IPS-18a (cell line): Measurements from ENCODE around the gene AVPI1.

Source experiments
- H3K27ac ChIP-seq: one replicate; pipeline ENCODE4 v1.5.1; 2013; ENCODE audit warnings: low read length
- H3K27me3 ChIP-seq: one replicate; pipeline ENCODE4 v1.6.1; 2013; ENCODE audit warnings: mild to moderate bottlenecking, low read length; ENCODE audit not compliant: control insufficient read depth, insufficient read depth
- H3K36me3 ChIP-seq: one replicate; pipeline ENCODE4 v1.6.1; 2013; ENCODE audit warnings: low read depth, low read length; ENCODE audit not compliant: control insufficient read depth
- H3K4me1 ChIP-seq: one replicate; pipeline ENCODE4 v1.6.1; 2013; ENCODE audit warnings: low read depth, low read length; ENCODE audit not compliant: control insufficient read depth
- H3K4me3 ChIP-seq: one replicate; pipeline ENCODE4 v1.5.1; 2013; ENCODE audit warnings: low read length
- H3K9ac ChIP-seq: one replicate; pipeline ENCODE4 v1.6.1; 2013; ENCODE audit warnings: mild to moderate bottlenecking, low read length, moderate library complexity
- H3K9me3 ChIP-seq: one replicate; pipeline ENCODE4 v1.6.1; 2013; ENCODE audit warnings: low read depth, low read length; ENCODE audit not compliant: control insufficient read depth

Gene AVPI1

DNA sequence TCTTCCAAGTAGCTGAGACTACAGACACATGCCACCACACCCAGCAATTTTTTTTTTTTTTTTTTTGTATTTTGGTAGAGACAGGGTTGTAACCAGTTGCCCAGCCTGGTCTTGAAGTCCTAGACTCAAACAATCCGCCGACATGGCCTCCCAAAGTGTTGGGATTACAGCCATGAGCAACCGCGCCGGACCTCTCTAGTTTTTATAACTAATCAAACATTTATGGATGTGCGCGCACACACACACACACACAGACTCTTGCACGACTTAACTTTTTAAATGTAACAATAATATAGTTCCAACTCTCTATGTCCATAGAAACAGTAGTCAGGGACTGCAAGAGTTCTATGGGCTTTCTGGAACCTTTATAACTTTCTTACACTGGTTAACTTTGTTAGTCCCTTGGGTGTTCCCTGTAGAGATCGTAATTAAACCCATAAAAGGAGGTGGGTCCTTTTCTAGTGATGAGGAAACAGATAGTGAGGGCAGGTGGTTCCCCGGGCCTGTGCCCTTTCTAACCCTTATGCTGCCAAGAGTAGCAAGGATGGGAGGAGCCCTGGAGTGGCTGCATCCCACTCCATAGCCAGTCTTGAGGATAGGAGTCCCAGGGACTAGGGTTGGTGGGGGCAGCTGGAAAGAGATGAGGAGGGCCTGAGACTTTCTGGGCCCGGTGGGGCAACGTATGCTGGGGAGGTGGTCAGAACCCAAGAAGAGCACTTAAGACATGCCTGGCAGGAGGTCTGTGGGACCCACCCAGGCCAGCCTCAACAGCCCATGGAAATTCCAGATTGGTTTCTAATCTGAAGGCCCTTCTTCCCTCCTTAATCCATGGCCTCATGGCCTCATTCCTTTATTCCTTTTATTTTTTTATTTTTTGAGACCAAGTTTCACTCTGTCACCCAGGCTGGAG lies 35.1 kb upstream of the AVPI1 start:
- H3K9me3 ChIP-seq: no peaks in the 10 kb centered on the region
- H3K27me3 ChIP-seq: no peaks in the 10 kb centered on the region
- no peak overlapping the region for H3K27ac ChIP-seq
- peaks cover 14% of the 10 kb centered on the region for H3K36me3 ChIP-seq
- no peak overlapping the region for H3K9ac ChIP-seq
- no peak overlapping the region for H3K4me3 ChIP-seq
- peaks cover 18% of the 10 kb centered on the region for H3K4me1 ChIP-seq

DNA sequence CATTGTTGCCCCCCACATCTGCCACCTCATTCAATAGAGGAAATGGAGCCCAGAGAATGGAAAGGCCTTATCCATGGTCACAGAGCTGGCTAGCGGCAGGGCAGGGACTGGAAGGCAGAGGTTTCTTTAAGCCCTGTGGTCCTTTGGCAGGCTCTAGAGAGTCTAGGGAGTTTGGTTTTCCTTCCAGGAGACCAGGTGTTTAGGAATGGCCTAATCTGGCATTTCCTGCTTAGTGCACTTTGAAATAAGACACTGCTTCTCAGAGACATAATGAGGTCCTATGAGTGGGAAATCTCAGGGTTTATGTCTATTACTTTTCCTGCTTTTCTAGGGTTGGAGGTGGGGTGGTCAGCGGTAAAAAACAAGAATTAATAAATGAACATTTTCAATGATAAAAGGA lies 32.6 kb upstream of the AVPI1 start:
- Histone ChIP-seq H3K27ac (no peak overlapping the region), H3K36me3 (peaks cover 17% of the 10 kb centered on the region), H3K27me3 (no peaks in the 10 kb centered on the region), H3K4me1 (peaks cover 26% of the 10 kb centered on the region), H3K9me3 (no peaks in the 10 kb centered on the region), H3K4me3 (no peak overlapping the region), H3K9ac (peak overlapping the region; percentile 28)

DNA sequence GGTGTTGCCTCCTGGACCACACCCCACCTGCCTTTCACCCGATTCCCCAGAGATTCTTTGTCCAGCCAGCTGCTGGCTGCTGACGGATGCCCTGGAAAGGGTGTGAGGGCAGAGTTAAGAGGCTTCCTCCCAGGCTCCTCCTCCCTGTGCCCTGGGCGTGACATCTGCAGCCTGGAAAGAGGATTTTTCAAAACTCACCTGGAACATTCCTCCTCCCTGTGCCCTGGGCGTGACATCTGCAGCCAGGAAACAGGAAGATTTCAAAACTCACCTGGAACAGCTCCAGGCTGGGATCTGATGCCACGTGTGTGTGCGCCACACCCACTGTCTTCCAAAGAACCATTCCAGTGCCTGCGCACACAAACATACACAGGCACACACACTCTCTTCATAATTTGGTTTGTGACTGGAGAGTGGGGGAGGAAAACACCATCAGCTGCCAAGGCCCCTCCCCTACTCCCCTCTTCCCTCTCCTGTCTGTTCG lies 31.7 kb upstream of the AVPI1 start:
- H3K4me3 ChIP-seq: peak overlapping the region; percentile 9
- H3K27me3 ChIP-seq: no peaks in the 10 kb centered on the region
- no peak overlapping the region for H3K27ac ChIP-seq
- no peaks in the 10 kb centered on the region for H3K9me3 ChIP-seq
- no peak overlapping the region for H3K9ac ChIP-seq
- H3K4me1 ChIP-seq: peaks cover 26% of the 10 kb centered on the region
- H3K36me3 ChIP-seq: peaks cover 17% of the 10 kb centered on the region

DNA sequence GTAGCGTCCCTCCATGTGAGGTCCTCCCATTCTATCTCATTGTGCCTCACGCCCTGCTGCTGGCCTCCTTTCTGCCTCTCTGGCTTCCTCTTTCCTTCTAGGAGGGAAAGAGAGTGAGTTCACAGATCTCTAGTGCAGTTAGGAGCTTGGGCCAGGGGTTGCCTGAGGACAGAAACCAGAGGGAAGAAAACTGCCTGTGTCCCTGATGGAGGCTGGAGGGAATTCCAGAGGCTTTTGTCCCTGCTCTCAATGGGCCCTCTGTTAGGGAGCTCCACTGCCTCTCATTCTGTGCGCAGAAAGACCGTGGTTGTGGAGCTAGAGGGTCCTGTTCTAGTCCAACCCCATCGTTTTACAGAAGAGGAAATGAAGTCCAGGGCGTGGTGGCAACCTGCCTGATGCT lies 31.1 kb upstream of the AVPI1 start:
- Histone ChIP-seq H3K27me3 (no peaks in the 10 kb centered on the region), H3K9me3 (no peaks in the 10 kb centered on the region), H3K4me1 (peaks cover 26% of the 10 kb centered on the region), H3K27ac (no peak overlapping the region), H3K9ac (no peak overlapping the region), H3K36me3 (peaks cover 17% of the 10 kb centered on the region), H3K4me3 (no peak overlapping the region)

DNA sequence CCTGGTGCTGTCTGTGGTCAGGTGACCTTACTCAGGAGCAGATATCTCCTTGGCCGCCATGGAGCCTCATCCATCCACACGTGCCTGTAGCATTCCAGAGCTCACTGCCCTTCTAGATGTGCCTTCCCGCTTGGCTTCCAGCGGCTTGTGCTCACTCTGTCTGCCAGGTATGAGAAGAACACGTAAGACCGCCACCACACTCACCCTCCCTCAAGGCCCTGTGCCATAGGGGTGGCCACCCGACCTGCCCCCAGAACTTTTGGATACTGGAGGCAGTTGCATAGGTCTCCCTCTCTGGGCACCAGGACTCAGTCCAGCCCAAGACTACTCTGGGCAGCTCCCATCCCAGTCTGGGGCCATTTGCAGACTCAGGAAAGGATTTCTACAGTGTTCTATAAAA lies 30.6 kb upstream of the AVPI1 start:
- peaks cover 17% of the 10 kb centered on the region for H3K36me3 ChIP-seq
- H3K4me1 ChIP-seq: peaks cover 31% of the 10 kb centered on the region
- H3K27ac ChIP-seq: no peak overlapping the region
- no peaks in the 10 kb centered on the region for H3K9me3 ChIP-seq
- H3K9ac ChIP-seq: no peak overlapping the region
- no peaks in the 10 kb centered on the region for H3K27me3 ChIP-seq
- H3K4me3 ChIP-seq: no peak overlapping the region

DNA sequence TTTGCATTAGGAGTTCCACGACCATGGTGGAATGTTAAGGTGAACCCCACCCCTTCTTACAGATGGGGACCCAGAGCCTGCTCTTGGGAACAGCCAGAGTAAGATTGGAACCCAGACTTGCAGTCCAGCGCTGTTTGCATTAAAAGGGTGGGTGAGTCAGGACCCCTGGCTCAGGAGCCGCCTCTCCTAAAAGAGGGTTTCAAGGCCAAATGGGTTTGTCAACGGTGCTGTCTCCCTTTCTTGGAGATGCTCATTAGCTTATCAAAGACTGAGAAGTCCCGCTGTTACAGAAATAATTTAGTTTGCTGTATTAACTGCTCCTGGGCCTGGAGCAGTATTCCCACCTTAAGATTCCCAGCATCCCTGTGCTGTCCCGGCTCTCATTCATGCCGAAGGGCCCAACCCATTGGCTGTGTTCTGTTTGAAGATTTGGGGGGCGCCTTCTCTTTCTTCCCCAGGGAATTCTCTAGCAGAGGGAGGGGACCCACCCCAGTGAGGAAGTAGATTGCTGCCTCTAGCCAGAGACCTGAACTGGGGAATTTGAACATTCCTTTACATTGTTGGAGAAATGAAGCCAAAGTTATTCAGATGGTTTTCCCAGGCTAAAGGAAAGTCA lies 28.3 kb upstream of the AVPI1 start:
- H3K9ac ChIP-seq: peak overlapping the region; percentile 63
- H3K4me1 ChIP-seq: peaks cover 31% of the 10 kb centered on the region
- peak overlapping the region; percentile 61 for H3K4me3 ChIP-seq

DNA sequence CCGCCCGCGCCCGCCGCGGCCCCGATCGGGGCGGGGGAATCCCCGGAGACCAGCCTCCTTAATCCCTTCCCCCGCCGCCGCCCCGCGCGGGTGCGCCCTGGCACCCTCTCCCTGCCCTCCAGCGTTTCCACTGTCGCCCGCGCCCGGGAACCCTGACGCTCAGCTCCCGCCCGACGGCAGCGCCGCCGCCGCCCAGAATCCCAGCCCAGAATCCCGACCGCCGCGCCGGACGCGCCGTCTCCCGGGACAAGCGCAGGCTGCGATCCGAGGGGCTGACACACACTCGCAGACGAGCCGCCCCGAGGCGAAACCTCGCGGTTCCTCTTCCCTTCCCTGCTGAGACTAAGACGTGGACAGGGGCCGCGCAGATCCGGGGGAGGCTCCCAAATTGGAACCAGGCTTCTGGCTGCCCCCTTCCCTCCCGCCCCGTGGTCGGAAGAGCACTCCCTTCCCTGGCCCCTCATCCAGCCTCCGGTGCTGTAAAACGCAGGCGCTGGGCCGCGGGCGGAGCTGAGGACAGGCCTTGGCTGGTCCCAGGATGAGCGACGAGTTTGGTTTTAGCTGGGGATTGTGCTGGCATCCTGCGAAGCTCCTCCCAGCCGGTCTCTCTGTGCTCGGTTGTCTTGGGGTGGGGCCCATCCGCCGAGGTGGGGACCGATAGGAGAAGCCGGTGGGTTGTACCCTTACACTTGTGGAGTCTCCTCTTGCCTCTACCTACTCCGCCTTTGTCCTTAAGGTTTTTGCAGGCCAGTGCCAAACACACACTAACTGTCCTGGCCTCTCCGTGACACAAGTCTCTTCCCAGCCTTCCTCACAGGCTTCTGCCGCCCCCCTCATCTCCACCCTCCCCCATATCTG lies 27.6 kb upstream of the AVPI1 start:
- Histone ChIP-seq H3K36me3 (peaks cover 17% of the 10 kb centered on the region), H3K4me3 (peak overlapping the region; percentile 61), H3K4me1 (peaks cover 28% of the 10 kb centered on the region), H3K27me3 (no peaks in the 10 kb centered on the region), H3K9me3 (no peaks in the 10 kb centered on the region), H3K9ac (peak overlapping the region; percentile 63), H3K27ac (no peak overlapping the region)

More for the DNA sequence above, 28.3 kb upstream of the AVPI1 start:
- Histone ChIP-seq H3K36me3 (peaks cover 17% of the 10 kb centered on the region), H3K27ac (no peak overlapping the region), H3K9me3 (no peaks in the 10 kb centered on the region), H3K27me3 (no peaks in the 10 kb centered on the region)

DNA sequence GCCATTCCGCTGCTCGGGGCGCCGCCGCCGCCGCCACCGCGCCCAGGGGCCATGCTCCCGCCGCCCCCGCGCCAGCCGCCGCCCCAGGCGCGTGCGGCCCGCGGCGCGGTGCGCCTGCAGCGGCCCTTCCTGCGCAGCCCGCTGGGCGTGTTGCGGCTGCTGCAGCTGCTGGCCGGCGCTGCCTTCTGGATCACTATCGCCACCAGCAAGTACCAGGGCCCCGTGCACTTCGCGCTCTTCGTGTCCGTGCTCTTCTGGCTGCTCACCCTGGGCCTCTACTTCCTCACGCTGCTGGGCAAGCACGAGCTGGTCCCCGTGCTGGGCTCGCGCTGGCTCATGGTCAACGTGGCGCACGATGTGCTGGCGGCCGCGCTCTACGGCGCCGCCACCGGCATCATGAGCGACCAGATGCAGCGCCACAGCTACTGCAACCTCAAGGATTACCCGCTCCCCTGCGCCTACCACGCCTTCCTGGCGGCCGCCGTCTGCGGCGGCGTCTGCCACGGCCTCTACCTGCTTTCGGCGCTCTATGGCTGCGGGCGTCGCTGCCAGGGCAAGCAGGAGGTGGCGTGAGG lies 26.9 kb upstream of the AVPI1 start:
- Histone ChIP-seq H3K9me3 (no peaks in the 10 kb centered on the region), H3K36me3 (peaks cover 15% of the 10 kb centered on the region), H3K27ac (no peak overlapping the region), H3K27me3 (no peaks in the 10 kb centered on the region), H3K9ac (peak overlapping the region; percentile 63), H3K4me1 (peaks cover 21% of the 10 kb centered on the region), H3K4me3 (peak overlapping the region; percentile 61)

DNA sequence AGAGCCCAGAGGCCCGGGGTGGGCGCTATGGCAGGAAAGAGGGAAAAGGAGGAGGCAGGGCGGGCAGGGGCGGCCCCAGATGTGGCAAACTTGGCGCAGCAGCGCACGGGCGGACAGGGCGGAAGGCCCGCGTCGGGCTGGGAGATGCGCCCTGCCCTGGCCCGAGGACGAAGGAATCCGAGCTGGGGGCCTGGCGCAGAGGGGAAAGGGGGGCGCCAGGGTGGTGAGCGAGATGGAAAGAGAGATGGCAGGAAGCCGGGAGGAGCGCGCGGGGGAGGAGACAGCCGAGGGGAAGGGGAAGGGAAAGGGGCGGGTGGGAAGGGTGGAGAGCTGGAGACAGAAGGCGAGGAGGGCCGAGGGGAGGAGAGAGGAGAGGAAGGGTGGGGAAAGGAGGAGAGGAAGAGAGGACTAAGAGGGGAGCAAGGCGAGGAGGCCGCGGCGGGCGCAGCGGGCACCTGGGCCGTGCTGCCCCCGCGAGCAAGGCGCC lies 26.3 kb upstream of the AVPI1 start, which contains the start of gene MARVELD1:
Gene MARVELD1 (plus strand): TSS at position 392 of the 487 bp plus-strand sequence. CDS start 147 bp downstream, outside the sequence.
- Histone ChIP-seq H3K4me3 (peak within 1 kb of the TSS; percentile 61), H3K27me3 (no peaks in the 10 kb centered on the region), H3K9me3 (no peaks in the 10 kb centered on the region), H3K36me3 (peaks cover 13% of the 10 kb centered on the region), H3K4me1 (peaks cover 17% of the 10 kb centered on the region), H3K27ac (no peak within 1 kb of the TSS), H3K9ac (peak within 1 kb of the TSS; percentile 63)

DNA sequence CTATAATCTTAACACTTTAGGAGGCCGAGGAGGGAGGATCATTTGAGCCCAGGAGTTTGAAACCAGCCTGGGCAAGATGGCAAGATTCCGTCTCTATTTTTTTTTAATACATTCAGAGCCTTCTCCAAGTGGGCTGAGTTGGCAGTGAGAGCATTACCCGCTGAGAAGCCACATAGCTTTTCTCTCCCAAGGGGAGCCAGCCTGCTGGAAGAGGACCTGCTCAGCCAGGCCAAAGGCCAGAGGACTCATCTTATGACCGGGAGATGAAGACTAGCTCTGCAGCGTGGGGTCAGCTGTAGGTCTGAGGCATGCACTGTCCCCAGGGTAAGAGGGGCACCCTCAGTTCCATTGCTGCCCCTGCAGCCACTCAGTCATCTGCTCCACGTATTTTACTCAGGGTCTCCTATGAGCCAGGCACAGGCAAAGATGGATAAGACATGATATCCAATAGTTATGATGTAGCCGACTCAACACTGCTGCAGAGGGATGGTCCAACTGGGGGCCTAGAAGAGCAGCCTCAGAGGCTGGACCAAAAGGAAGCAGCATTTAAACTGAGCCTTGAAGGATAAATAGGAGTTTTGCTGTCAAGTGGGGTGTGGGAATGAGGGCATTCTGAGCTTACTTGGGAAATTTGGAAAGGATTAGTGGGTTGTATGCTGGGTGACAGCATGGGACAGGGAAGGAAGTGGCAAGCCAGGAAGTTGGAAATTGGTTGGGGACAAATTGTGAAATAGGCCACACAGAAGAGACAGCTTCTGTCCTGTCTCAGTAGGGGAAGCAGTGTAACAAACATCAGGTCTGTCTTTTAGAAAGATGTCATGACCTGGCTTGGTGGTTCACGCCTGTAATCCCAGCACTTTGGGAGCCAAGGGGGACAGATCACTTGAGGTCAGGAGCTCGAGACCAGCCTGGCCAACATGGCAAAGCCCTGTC lies 24.9 kb upstream of the AVPI1 start:
- H3K27me3 ChIP-seq: no peaks in the 10 kb centered on the region
- H3K9ac ChIP-seq: no peak overlapping the region
- peaks cover 17% of the 10 kb centered on the region for H3K4me1 ChIP-seq
- no peak overlapping the region for H3K27ac ChIP-seq
- no peaks in the 10 kb centered on the region for H3K9me3 ChIP-seq
- H3K4me3 ChIP-seq: no peak overlapping the region
- peaks cover under 1% of the 10 kb centered on the region for H3K36me3 ChIP-seq
